Peyer's patch (tissue), 4 donors: ENCODE measurements around the gene CCDC18. TPM values are rescaled to one million over a fixed set of nuclear protein-coding genes. Genes with fewer than 3 reads are reported as not detected.
"Not testable (repeated sequence)": the region's sequence is repeated elsewhere in the genome, so short reads cannot be mapped to it uniquely, and the experiment has no call there.

Experiments
- DNase-seq, 3 donors: peaks; one replicate each; pipeline ENCODE4 v3.0.0-alpha.2; 2017 to 2019
- H3K27ac ChIP-seq, 4 donors: fragments of 200-600 bp; sonication (generic); one replicate each; pipeline ENCODE4 v1.5.1; 2016 to 2019
- H3K27me3 ChIP-seq, 2 donors: fragments of 200-600 bp; sonication (generic); one replicate each; pipeline ENCODE4 v1.5.1; 2019
- H3K36me3 ChIP-seq, 3 donors: fragments of 200-600 bp; sonication (generic); one replicate each; pipeline ENCODE4 v1.5.1; 2016 to 2019
- H3K4me1 ChIP-seq, 4 donors: fragments of 200-600 bp; sonication (generic); one replicate each; pipeline ENCODE4 v1.5.1; 2016 to 2019
- H3K4me3 ChIP-seq, 4 donors: fragments of 200-600 bp; sonication (generic); 1 replicate in 3 of 4; 2 replicates in 1 of 4; pipeline ENCODE4 v1.5.1; 2016 to 2019; ENCODE audit warnings: mild to moderate bottlenecking in 1 of 4
- H3K9me3 ChIP-seq, 4 donors: fragments of 200-600 bp; sonication (generic); one replicate each; pipeline ENCODE4 v1.5.1; 2016 to 2019; ENCODE audit warnings: mild to moderate bottlenecking in 1 of 4
- CTCF ChIP-seq, 6 experiments: fragments of 450-650 bp in 4 of 6; fragments of 200-600 bp in 2 of 6; sonication (generic) in 1 of 6; IDR thresholded peaks; one replicate each; pipeline ENCODE4 v1.5.1; 2017 to 2019; ENCODE audit warnings: antibody characterized with exemption in 6 of 6, mild to moderate bottlenecking in 3 of 6, moderate library complexity in 1 of 6
- POLR2A ChIP-seq, 2 donors: fragments of 450-650 bp; IDR thresholded peaks; one replicate each; pipeline ENCODE4 v1.5.1; 2017; ENCODE audit warnings: antibody characterized with exemption in 2 of 2, mild to moderate bottlenecking in 2 of 2, moderate library complexity in 2 of 2
- total RNA-seq, 4 donors: library from RNA; depleted of rRNA; stranded (reverse); fragments of >200 nt; gene quantifications; one replicate each; pipeline ENCODE4 v1.1.0, GENCODE V29; 2016

The CCDC18 gene
- total RNA-seq, 4 donors from 2014 or later = 1.8 to 42.1 (median 5.2) TPM

GRCh38 chr1:93164816-93165215, 15.7 kb upstream of the CCDC18 start:
- H3K4me3 ChIP-seq = no peak overlapping the region
- H3K9me3 ChIP-seq = no peaks in the 10 kb centered on the region
- no peaks in the 10 kb centered on the region for H3K27me3 ChIP-seq
- TF ChIP-seq POLR2A (IDR thresholded peaks at IDR 0.05) (no peak), CTCF (IDR thresholded peaks at IDR 0.05) (no peak)
- H3K4me1 ChIP-seq = no peaks in the 10 kb centered on the region
- H3K36me3 ChIP-seq = no peaks in the 10 kb centered on the region
- DNase-seq = no peak
- H3K27ac ChIP-seq = no peak overlapping the region

DNA sequence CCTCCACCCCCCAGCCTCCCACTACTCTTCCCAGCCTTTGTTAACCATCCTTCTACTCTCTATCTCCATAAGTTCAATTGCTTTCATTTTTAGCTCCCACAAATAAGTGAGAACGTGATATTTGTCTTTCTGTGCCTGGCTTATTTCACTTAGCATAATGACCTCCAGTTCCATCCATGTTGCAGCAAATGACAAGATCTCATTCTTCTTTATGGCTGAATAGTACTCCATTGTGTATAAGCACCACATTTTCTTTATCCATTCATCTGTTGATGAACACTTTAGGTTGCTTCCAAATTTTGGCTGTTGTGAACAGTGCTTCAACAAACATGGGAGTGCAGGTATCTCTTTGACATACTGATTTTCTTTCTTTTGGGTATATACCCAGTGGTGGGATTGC, 14.6 kb upstream of the CCDC18 start:
- DNase-seq = not testable (repeated sequence)

DNA sequence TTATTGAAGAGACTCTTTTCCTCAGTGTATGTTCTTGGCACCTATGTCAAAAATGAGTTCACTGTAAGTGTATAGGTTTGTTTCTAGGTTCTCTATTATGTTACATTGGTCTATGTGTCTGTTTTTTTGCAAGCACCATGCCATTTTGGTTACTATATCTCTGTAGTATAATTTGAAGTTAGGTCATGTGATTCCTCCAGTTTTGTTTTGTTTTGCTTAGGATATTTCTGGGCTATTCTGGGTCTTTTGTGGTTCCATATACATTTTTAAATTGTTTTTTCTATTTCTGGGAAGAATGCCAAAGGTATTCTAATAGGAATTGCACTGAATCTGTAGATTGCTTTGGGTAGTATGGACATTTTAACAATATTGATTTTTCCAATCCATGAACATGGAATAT, 13.5 kb upstream of the CCDC18 start:
- no peak overlapping the region for H3K4me3 ChIP-seq
- H3K9me3 ChIP-seq = no peaks in the 10 kb centered on the region
- no peak overlapping the region for H3K27ac ChIP-seq
- no peaks in the 10 kb centered on the region for H3K27me3 ChIP-seq
- no peaks in the 10 kb centered on the region for H3K36me3 ChIP-seq
- H3K4me1 ChIP-seq = no peaks in the 10 kb centered on the region
- TF ChIP-seq CTCF (IDR thresholded peaks at IDR 0.05) (no peak), POLR2A (IDR thresholded peaks at IDR 0.05) (no peak)
- DNase-seq = no peak

More for the DNA sequence above, 14.6 kb upstream of the CCDC18 start:
- not testable (repeated sequence) for H3K9me3 ChIP-seq, H3K36me3 ChIP-seq, H3K4me3 ChIP-seq, H3K27me3 ChIP-seq, H3K27ac ChIP-seq, H3K4me1 ChIP-seq

DNA sequence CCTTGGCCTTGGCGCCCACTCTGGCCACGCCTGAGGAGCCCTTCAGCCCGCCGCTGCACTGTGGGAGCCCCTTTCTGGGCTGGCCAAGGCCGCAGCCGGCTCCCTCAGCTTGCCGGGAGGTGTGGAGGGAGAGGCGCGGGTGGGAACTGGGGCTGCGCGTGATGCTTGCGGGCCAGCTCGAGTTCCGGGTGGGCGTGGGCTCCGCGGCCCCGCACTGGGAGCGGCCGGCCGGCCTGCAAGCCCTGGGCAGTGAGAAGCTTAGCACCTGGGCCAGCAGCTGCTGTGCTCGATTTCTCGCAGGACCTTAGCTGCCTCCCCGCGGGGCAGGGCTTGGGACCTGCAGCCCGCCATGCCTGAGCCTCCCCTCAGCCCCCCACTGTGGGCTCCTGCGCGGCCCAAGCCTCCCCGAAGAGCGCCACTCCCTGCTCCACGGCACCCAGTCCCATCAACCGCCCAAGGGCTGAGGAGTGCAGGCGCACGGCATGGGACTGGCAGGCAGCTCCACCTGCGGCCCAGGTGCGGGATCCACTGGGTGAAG, 10.3 kb upstream of the CCDC18 start:
- not testable (repeated sequence) for H3K36me3 ChIP-seq, DNase-seq, H3K27me3 ChIP-seq, H3K27ac ChIP-seq, H3K9me3 ChIP-seq, H3K4me3 ChIP-seq
- H3K4me1 ChIP-seq = peaks cover 0 to 15% (median 0%) of the 10 kb centered on the region in 4 donors

DNA sequence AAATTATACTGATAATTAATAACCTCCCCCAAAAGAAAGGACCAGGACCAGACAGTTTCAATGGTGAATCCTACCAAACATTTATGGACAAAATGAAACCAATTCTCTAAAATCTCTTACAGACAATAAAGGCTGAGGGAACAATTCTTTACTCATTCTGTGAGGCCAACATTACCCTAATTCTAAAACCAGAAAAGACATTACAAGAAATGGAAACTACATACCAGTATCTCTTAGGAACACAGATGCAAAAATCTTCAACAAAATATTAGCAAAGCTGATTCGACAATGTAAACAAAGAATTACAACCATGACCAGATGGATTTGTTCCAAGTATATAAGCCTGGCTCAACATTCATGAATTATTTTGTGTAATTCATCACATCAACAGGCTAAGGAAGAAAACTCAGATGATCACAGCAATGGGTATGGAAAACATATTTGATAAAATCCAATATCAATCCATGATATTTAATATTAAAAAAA, 8.9 kb upstream of the CCDC18 start:
- no peaks in the 10 kb centered on the region for H3K9me3 ChIP-seq
- H3K36me3 ChIP-seq = no peaks in the 10 kb centered on the region
- DNase-seq = no peak
- no peak overlapping the region for H3K4me3 ChIP-seq
- TF ChIP-seq POLR2A (IDR thresholded peaks at IDR 0.05) (no peak), CTCF (IDR thresholded peaks at IDR 0.05) (no peak)
- H3K27me3 ChIP-seq = no peaks in the 10 kb centered on the region
- no peak overlapping the region for H3K27ac ChIP-seq
- peaks cover 0 to 15% (median 0%) of the 10 kb centered on the region in 4 donors for H3K4me1 ChIP-seq

DNA sequence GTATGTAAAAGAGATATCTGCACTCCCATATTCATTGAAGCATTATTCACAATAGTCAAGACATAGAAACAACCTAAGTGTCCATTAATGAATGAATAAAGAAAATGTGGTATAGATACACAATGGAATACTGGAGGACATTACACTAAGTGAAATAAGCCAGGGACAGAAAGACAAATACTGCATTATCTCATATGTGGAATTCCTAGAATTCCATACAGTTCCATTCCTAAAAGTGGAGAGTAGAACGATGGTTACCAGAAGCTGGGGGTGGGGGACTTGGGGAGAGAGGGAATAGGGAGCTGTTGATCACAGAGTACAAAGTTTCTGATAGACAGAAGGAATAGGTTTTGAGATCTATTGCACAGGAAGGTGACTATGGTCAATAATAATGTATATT, 7.7 kb upstream of the CCDC18 start:
- no peak for TF ChIP-seq CTCF (IDR thresholded peaks at IDR 0.05)
- TF ChIP-seq POLR2A (IDR thresholded peaks at IDR 0.05) = no peak
- DNase-seq = no peak
- Histone ChIP-seq H3K4me3 (no peak overlapping the region), H3K27ac (no peak overlapping the region), H3K36me3 (no peaks in the 10 kb centered on the region), H3K27me3 (no peaks in the 10 kb centered on the region), H3K4me1 (peaks cover 0 to 16% (median 0%) of the 10 kb centered on the region in 4 donors), H3K9me3 (no peaks in the 10 kb centered on the region)

- not testable (repeated sequence) for H3K4me3 ChIP-seq, H3K9me3 ChIP-seq, DNase-seq, H3K27me3 ChIP-seq, H3K36me3 ChIP-seq, H3K27ac ChIP-seq
- H3K4me1 ChIP-seq = peaks cover 0 to 25% (median 4%) of the 10 kb centered on the region in 4 donors
Observed at GRCh38 chr1:93174638-93175037, 5.9 kb upstream of the CCDC18 start.
